Measurements from ENCODE around the gene CAP1. TPM values are rescaled to one million over a fixed set of nuclear protein-coding genes. Genes with fewer than 3 reads are reported as not detected.
"Not testable (repeated sequence)": the region's sequence is repeated elsewhere in the genome, so short reads cannot be mapped to it uniquely, and the experiment has no call there.

Gene CAP1
- polyA plus RNA-seq, 1 experiment, result 585 TPM

DNA sequence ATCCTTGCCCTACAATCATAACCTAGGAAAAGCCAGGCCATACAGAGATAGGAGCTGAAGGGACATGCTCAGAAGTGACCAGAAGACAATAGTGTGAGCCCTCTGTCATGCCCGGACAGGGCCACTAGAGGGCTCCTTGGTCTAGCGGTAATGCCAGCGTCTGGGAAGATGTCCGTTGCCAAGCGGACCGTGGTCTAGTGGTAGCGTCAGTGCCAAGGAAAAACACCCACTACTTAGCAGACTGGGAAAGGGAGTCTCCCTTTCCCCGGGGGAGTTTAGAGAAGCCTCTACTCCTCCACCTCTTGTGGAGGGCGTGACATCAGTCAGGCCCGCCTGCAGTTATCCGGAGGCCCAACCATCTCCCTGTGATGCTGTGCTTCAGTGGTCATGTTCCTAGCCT, 44.2 kb downstream of the CAP1 start:
- H3K27me3 ChIP-seq (ENCODE audit: control insufficient read depth, insufficient read depth, low read length); H3K36me3 ChIP-seq (ENCODE audit: control insufficient read depth, insufficient read depth, low read length); POLR2A ChIA-PET; H3K4me3 ChIP-seq (ENCODE audit: low read depth, low read length); DNase-seq (ENCODE audit: low read depth): not testable (repeated sequence)
- CTCF ChIA-PET, result interaction anchor here (0.6 to 8.9 kb wide), 22 partner anchors 8 to 320 kb away, joined by 3 to 73 read pairs (median 4); partner anchors contain the start of genes CAP1 and PPT1
- TF ChIP-seq, protein P1, sequence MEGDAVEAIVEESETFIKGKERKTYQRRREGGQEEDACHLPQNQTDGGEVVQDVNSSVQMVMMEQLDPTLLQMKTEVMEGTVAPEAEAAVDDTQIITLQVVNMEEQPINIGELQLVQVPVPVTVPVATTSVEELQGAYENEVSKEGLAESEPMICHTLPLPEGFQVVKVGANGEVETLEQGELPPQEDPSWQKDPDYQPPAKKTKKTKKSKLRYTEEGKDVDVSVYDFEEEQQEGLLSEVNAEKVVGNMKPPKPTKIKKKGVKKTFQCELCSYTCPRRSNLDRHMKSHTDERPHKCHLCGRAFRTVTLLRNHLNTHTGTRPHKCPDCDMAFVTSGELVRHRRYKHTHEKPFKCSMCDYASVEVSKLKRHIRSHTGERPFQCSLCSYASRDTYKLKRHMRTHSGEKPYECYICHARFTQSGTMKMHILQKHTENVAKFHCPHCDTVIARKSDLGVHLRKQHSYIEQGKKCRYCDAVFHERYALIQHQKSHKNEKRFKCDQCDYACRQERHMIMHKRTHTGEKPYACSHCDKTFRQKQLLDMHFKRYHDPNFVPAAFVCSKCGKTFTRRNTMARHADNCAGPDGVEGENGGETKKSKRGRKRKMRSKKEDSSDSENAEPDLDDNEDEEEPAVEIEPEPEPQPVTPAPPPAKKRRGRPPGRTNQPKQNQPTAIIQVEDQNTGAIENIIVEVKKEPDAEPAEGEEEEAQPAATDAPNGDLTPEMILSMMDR (IDR thresholded peaks at IDR 0.05; ENCODE audit: insufficient read depth, low read depth, low read length), result peak; percentile 79

DNA sequence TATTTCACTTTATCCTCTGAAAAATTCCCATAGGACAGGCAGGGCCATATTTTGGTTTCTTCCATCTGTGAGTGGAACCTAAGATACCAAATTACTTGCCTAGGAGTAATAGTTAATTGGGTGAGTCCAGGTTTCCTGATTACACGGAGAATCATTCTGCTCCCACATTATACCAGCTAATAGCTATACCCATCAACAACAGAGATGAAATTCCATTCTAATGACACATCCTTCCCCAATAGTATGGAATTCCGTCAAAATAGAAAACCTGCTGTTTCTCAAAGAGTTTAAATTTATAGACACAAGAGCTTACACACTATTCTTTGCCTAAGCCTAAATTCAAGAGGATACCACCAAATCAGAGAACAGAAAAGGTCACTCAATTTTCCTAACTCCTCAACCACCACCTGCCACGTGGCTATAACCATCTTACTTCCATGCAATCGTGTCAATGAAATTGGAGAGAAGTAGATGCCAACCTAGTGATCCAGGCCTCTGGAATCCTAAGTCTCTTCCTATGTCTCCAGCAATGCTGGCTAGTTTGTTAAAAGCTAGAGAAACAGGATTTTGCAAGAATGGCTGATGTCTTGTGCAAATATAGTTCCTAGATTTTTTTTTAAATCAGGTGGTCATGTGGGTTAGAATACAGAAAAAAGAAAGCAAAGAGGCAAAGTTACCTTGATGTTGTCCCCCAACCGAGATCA, 50.3 kb downstream of the CAP1 start:
- no peak for DNase-seq (ENCODE audit: low read depth)
- TF ChIP-seq, protein P1 (IDR thresholded peaks at IDR 0.05; ENCODE audit: insufficient read depth, low read depth, low read length), result no peak
- H3K36me3 ChIP-seq (ENCODE audit: control insufficient read depth, insufficient read depth, low read length), result peaks cover 4% of the 10 kb centered on the region
- no peaks in the 10 kb centered on the region for H3K27me3 ChIP-seq (ENCODE audit: control insufficient read depth, insufficient read depth, low read length)
- ChIA-PET POLR2A (interaction anchor here (0.5 kb wide), 1 partner anchor 38 kb away, joined by 5 read pairs; no protein-coding TSS in a partner anchor), CTCF (interaction anchor here (0.6 to 5.3 kb wide), 5 partner anchors 8 to 248 kb away, joined by 3 to 20 read pairs (median 4); no protein-coding TSS in a partner anchor)
- H3K4me3 ChIP-seq (ENCODE audit: low read depth, low read length), result no peak overlapping the region

DNA sequence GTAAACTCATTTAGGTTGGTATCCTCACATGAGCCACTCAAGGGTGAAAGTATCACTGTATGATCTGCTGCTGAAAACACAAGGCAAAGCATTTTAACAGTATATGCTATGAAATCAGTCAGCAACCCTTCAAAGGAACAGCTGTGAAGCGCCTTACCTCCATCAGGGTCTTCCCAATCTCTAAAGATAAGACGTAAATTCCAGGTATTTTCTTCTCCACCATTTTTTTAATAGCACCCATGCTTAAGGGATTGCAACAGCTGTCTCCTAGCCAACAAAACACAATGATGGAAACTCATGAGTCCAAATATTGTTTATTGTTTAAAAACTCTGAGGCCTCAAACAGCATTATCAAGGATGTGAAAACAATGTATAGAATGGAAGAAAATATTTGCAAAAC, 51.7 kb downstream of the CAP1 start:
- DNase-seq (ENCODE audit: low read depth), result no peak
- no peak overlapping the region for H3K4me3 ChIP-seq (ENCODE audit: low read depth, low read length)
- CTCF ChIA-PET, result interaction anchor here (1.3 to 4.2 kb wide), 2 partner anchors 9 to 246 kb away, joined by 4 to 15 read pairs; no protein-coding TSS in a partner anchor
- TF ChIP-seq, protein P1 (IDR thresholded peaks at IDR 0.05; ENCODE audit: insufficient read depth, low read depth, low read length), result no peak
- H3K36me3 ChIP-seq (ENCODE audit: control insufficient read depth, insufficient read depth, low read length), result peaks cover 4% of the 10 kb centered on the region; the same call in 1 of the 2 replicates
- POLR2A ChIA-PET, result no interaction called here
- H3K27me3 ChIP-seq (ENCODE audit: control insufficient read depth, insufficient read depth, low read length), result no peaks in the 10 kb centered on the region

DNA sequence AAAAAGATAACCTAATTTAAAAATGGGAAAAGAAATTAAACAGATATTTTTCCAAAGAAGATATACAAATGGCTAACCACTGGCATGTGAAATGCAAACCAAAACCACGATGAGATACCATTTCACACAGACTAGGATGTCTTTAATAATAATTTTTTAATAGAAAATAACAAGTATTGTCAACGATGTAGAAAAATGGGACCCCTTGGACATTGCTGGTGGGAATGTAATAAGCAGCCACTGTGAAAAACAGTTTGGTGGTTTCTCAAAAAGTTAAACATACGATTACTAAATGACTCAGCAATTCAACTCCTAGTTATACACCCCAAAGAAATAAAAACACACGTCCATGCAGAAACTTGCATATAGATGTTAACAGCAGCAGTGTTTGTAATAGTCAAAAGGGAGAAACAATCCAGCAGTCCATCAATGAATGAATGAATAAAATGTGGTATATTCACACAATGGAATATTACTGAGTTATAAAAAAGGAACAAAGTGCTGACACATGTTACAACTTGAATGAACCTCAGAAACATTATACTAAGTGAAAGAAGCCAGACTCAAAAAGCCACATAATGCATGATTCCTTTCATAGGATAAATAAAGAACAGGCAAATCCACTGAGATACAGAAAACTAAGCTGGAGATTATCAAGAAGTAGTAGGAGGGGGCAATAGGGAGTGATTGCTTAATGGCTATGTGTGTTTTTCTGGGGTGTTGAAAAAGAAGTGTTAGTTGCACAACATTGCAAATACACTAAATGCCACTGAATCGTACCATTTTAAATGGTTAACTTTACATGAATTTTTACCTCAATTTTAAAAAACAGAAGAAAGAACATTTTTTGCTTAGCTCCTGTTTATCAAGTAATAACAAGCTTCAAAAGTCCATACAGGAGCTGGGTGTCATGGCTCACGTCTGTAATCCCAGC, 52.4 kb downstream of the CAP1 start:
- ChIA-PET POLR2A (no interaction called here), CTCF (interaction anchor here (0.7 to 4.2 kb wide), 5 partner anchors 9 to 245 kb away, joined by 3 to 15 read pairs (median 4); no protein-coding TSS in a partner anchor)
- DNase-seq (ENCODE audit: low read depth), result no peak
- TF ChIP-seq, protein P1 (IDR thresholded peaks at IDR 0.05; ENCODE audit: insufficient read depth, low read depth, low read length), result no peak
- Histone ChIP-seq H3K27me3 (ENCODE audit: control insufficient read depth, insufficient read depth, low read length) (no peaks in the 10 kb centered on the region), H3K36me3 (ENCODE audit: control insufficient read depth, insufficient read depth, low read length) (peaks cover 4% of the 10 kb centered on the region; the same call in 1 of the 2 replicates), H3K4me3 (ENCODE audit: low read depth, low read length) (no peak overlapping the region)
